ENCODE results near the gene HSCB. TPM values are rescaled to one million over a fixed set of nuclear protein-coding genes. Genes with fewer than 3 reads are reported as not detected.

HSCB gene
- total and polyA plus RNA-seq, 9 of the 15 experiments (the other 6 are each of a cell fraction or from before 2014, with no cell fraction given): 2.6 to 13.1 (median 8.6) TPM

GRCh38 chr22:28798810-28799605, 57.2 kb downstream of the HSCB start (continued):
- TF ChIP-seq ARID4B (CRISPR knock-in tag; IDR thresholded peaks at IDR 0.05) (no peak), SREBF2 (CRISPR knock-in tag; IDR thresholded peaks at IDR 0.05) (no peak), XRCC5 (IDR thresholded peaks at IDR 0.05; ENCODE audit: low read depth, low read length) (no peak), MTA3 (IDR thresholded peaks at IDR 0.05; ENCODE audit: borderline replicate concordance) (no peak), SUPT5H (IDR thresholded peaks at IDR 0.05) (peak; percentile 37; the same call in 1 of the 2 replicates), POLR2A (conservative IDR thresholded peaks at IDR 0.05) (no peak; the same call in 1 of the 2 replicates), TBP (optimal IDR thresholded peaks at IDR 0.05; ENCODE audit: low read depth, low read length) (peak; percentile 32), RB1 (IDR thresholded peaks at IDR 0.05; ENCODE audit: low read depth) (no peak), CSDE1 (IDR thresholded peaks at IDR 0.05) (no peak), ELF1 (tag; IDR thresholded peaks at IDR 0.05) (no peak), IFI16 (CRISPR knock-in tag; IDR thresholded peaks at IDR 0.05) (no peak), ZNF232 (CRISPR knock-in tag; IDR thresholded peaks at IDR 0.05) (no peak), ZNF76 (CRISPR knock-in tag; IDR thresholded peaks at IDR 0.05; ENCODE audit: borderline replicate concordance) (no peak), MCM7 (IDR thresholded peaks at IDR 0.05) (no peak), MEF2A (IDR thresholded peaks at IDR 0.05; ENCODE audit: control insufficient read depth, low read depth, low read length) (no peak), FOXM1 (IDR thresholded peaks at IDR 0.05; ENCODE audit: low read depth) (no peak), FOXM1 (CRISPR knock-in tag; IDR thresholded peaks at IDR 0.05; ENCODE audit: low read depth) (no peak), ZFP36 (IDR thresholded peaks at IDR 0.05; ENCODE audit: low read depth, low read length, partially characterized antibody) (no peak)
- TF ChIP-seq, protein P1, sequence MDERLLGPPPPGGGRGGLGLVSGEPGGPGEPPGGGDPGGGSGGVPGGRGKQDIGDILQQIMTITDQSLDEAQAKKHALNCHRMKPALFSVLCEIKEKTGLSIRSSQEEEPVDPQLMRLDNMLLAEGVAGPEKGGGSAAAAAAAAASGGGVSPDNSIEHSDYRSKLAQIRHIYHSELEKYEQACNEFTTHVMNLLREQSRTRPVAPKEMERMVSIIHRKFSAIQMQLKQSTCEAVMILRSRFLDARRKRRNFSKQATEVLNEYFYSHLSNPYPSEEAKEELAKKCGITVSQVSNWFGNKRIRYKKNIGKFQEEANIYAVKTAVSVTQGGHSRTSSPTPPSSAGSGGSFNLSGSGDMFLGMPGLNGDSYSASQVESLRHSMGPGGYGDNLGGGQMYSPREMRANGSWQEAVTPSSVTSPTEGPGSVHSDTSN (CRISPR knock-in tag; IDR thresholded peaks at IDR 0.05; ENCODE audit: low read depth): no peak
- TF ChIP-seq, protein P1 (tag; conservative IDR thresholded peaks at IDR 0.05; ENCODE audit: low read depth): peak; percentile 53
- TF ChIP-seq, protein P2, sequence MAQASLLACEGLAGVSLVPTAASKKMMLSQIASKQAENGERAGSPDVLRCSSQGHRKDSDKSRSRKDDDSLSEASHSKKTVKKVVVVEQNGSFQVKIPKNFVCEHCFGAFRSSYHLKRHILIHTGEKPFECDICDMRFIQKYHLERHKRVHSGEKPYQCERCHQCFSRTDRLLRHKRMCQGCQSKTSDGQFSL (CRISPR knock-in tag; IDR thresholded peaks at IDR 0.05): no peak
- TF ChIP-seq, protein P2 (tag; IDR thresholded peaks at IDR 0.05): no peak

Measured in K562 (cell line).